AML-193 (cell line): ENCODE measurements around the gene BRI3BP.
"Not testable (repeated sequence)": the region's sequence is repeated elsewhere in the genome, so short reads cannot be mapped to it uniquely, and the experiment has no call there.

Experiments used
- DNase-seq, 2 experiments: peaks; one replicate each; lab custom pipeline; 2025; lab: John Stamatoyannopoulos, UW

The BRI3BP gene

DNA sequence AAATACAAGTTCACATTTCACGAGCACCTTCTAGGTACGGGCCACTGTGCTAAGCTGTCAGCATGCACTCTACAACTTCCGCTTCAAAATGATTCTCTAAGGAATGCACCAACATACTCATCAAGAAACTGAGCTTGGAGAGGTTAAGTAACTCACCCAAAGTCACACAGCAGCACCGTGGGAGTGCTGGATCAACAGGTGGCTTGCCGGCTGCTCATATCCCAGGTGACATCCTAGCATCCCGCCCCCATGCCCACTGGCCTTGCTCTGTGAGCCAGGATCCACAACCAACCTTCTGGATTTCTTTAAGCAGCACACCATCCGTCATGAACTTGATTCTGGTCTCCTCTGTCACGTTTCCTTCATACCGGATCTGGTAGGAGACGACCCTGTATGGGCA is 21.2 kb upstream of the BRI3BP start:
- no peak for DNase-seq

DNA sequence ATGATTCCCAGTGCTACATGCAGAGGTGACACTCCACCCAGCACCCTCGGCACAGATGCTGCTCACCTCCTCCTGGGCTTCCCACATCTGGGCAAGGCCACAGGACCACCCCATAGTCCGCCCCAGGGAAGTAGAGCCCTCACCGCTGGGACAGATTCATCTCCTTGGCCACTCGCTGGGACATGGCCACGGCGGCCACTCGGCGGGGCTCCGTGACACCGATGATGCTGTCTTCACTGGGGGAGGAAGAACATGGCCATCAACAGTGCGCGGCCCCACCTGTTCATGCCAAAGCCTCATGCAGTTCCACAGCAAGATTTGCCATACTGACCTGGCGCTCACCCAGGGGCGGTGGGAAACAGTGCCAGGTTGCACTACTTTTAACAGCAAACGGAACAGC is 18.2 kb upstream of the BRI3BP start:
- no peak for DNase-seq

DNA sequence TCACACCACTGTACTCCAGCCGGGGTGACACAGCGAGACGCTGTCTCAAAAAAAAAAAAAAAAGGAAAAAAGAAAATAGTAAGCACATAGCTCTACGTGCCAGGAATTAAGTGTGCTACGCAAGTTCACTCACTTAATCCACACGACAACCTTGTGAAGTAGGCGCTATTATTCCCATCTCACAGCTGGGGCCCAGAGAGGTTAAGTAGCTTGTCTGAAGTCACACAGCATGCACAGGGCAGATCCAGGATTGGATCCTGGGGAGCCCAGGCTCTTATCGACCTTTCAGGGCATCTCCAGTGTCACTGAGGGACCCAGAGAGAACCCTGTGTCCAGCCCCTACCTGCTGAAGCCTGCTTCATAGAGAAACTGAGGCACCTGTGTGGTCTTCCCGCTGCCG is 16.4 kb upstream of the BRI3BP start:
- no peak for DNase-seq

DNA sequence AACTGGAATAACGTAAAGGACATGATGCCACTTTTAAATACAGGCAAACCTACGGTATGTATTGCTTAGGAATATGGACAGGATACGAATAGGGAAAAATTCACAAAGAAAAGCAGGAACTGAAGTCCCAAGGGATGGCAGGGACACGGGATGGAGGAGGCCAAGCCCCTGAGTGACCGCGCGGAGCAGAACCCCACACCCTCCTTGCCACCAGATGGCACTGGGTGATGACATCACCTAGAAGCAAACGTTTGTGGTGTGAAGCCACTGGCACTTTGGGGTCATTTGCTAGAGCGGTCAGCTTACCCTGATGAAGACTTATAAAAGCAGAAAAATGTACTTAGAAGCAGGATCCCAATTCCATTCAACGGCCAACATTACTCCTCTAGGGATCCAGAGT is 13.9 kb upstream of the BRI3BP start:
- DNase-seq, result no peak

DNA sequence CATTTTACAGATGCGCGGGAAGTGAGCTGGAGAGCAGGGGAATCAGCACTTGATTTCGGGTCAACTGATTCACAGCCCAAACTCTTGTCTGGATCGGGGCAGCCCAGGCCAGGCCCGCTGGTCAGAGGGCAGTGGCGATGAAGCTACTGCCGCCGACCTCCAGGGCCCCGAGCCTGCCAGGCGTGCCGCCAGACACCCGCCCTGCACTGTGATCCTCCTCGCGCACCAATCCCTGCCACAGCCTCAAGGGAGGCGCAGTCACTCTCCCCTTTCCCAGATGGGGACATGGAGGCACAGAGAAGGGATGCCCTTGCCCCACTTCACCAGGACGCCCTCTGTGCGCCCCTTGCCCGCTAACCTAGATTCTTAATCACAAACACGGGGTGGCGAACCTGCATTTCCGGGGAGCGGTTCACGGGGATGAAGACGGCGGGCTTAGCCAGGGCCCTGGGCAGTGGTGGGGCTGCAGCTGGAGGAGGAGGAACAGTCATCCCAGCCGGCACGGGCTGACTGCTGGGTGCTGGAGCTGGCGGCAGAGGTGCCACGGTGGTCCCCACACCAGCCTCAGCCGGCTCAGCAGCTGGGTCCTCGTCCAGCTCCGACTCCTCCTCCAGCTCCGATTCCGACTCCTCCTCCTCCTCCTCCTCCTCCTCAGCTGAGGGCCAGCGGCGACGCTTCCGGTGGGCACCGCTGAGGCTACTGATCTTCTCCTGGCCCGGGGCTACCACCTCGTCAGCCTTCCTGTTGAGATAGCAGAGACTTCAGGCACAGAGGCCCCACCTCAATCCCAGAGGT is 13.2 kb upstream of the BRI3BP start:
- DNase-seq, result no peak

DNA sequence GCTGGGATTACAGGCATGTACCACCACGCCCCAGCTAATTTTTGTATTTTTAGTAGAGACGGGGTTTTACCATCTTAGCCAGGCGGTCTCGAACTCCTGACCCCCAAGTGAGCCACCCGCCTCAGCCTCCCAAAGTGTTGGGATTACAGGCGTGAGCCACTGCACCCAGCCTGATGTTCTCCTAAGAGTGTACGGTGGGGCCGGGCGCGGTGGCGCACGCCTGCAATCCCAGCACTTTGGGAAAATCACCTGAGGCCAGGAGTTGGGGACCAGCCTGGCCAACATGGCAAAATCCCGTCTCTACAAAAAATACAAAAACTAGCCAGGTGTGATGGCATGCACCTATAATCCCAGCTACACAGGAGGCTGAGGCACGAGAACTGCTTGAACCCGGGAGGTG is 6.6 kb upstream of the BRI3BP start:
- DNase-seq, result not testable (repeated sequence)

DNA sequence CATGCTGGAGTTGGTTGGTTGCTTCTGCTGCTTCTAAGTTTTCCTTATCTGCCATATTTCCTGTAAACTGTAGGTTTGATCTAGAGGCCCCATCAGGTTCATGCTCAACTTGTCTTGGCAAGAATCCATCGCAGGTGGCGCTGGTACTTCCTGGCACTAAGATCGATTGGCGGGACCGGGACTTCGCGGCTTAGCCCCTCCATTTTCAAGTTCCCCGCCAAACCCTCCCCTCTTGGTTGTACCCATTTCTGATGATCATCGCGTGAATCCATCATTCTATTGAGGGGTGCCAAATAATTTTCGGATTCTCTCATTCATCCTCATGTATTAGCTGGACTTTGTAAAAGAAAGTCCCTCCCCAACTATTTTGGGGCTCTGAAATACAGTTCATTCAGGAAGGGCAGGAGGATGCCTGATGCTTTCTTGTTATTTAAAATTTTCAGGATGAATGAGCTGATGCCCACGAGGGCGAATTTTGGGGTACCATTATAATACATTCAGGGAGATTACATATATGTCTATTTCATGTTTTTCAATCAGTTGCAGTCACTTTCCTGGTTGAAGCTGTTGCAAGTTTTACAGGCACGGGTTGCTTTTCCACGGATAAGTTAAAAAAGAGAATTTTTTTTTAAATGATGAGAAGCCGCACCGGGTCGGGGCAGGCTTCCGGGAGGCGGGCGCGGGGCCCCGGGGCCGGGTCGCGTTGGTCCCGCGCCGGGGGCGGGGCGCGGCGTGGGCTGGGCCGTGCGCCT is 395 bp upstream of the BRI3BP start:
- DNase-seq, result peak; percentile 37 to 49

DNA sequence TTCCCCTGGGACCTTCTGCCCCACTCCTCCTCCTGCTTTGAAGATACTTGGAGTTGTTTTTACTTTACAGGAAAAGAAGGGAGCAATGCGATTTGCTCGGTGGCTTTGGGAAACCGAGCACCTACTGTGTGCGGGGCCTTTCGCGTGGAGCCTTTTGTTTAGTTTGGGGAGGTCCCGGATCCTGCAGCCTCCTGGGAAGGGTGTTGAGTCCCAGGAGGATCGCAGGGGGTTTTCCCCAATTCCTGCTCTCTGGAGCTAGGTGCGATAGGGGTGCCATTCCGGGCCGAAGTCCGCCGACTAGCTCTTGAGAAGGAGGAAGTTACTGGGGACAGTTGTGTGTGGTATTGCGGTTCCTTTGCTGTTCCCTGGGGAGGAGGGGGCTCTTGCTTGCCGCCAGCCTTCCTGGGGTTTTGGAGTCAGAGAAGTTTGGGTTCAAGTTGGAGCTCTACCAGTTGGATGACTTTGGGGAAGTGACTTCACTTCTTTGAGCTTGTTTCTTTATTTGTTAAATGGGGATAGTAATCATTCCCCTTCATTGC is 1.1 kb downstream of the BRI3BP start:
- peak; percentile 87 to 91 for DNase-seq

DNA sequence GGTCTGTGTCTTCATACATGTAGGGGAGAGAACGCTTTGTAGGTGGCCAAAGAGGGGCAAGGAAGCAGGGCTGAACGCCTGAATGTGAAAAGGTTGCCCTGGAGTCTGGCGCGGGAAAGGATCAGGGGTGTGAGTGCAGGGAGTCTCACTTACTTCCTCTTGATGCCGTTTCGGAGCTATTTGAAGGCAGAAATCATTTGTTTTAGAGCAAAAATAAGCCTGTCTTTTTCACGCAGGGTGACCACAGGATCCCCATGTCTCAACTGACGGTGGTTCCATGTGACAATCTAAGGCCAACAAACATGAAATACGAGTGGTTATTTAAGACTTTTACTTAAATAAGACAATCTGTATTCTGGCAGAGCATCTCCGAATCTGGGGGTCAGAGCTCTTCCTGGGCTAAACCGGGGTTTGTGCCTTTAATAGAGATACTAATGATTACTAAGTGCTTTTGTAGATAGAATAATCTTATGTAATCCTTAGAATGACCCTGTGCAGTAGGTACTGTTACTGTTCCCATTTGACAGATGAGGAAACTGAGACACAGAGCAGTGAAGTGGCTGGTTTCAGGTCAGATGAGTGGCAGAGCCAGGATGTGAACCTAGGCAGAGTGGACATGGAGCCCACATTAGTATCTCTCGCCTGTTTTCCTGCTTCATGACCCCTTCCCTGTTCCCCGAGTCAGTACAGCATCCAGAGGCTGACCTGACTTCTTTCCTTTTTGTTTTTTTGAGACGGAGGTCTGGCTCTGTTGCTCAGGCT is 1.9 kb downstream of the BRI3BP start:
- peak; percentile 13 to 23 for DNase-seq

DNA sequence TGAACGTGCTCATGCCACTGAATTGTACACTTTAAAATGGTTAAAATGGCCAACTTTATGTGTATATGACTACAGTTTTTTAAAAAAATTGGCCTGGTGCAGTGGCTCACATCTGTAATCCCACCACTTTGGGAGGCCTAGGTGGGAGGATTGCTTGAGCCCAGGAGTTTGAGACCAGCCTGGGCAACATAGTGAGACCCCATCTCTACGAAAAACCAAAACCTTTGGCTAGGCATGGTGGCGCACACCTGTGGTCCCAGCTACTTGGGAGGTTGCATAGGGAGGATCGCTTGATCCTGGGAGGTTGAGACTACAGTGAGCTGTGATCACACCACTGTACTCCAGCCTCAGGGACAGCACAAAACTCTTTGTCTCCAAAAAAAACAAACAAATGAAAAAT is 5.3 kb downstream of the BRI3BP start:
- DNase-seq, result no peak

DNA sequence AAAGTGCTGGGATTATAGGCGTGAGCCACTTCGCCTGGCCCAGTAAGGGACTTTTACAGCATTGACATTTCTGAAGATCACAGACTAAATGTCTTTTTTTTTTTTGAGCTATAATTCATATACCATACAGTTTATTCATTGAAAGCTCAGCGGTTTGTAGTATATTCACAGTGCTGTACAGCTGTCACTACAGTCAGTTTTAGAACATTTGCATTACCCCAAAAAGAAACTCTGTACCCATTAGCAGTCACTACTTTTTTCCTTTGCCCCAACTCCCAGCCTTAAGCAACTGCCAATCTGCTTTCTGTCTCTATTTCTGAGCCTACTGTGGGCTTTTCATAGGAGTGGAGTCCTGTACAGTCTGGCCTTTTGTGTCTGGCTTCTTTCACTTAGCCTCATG is 8.2 kb downstream of the BRI3BP start:
- no peak for DNase-seq

DNA sequence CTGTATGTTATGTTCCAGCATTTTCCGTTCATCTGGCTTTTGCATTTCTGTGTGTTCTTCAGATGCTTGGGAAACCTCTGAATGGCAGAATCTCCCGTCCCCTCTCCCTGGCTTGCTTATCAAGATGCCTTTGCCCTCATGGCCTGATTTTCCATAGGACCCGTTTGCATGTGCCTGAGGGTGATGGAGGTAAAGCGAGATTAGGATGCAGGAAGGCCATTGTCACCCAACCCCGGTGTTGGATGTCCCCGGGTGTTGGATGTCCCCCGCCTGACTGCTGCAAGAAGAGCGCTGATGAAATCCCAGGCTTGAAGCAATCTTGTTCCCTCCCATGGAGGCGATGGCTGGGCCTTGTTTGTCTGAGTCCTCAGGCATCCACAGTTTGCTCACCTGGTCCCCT is 9.6 kb downstream of the BRI3BP start:
- DNase-seq, result no peak

DNA sequence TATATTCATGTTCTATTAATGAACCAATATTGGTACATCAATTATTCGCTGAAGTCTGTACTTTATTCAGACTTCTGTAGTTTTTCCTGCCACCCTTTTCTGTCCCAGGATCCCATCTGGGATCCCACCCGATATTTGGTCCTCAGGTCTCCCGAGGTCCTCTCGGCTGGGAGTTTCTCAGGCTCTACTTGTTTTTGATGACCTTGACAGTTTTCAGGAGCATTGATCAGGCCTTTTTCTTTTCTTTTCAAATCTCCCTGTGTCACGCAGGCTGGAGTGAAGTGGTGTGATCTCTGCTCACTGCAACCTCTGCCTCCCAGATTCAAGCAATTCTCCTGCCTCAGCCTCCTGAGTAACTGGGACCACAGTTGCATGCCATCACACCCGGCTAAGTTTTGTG is 11.2 kb downstream of the BRI3BP start:
- no peak for DNase-seq

DNA sequence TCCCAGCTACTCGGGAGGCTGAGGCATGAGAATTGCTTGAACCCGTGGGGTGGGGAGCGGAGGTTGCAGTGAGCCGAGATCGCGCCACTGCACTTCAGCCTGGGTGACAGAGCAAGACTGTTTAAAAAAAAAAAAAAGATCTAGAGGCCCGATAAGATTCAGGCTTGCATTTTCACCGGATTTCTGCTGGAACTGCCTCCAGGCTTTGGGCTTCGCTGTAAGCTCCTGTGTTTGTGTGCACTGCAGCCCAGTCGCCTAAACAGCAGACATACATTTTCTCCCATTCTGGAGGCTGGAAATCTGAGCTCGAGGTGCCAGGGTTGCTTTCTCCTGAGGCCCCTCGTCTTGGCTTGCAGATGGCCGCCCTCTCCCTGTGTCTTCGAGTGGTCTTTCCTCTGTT is 12.2 kb downstream of the BRI3BP start:
- DNase-seq, result no peak

DNA sequence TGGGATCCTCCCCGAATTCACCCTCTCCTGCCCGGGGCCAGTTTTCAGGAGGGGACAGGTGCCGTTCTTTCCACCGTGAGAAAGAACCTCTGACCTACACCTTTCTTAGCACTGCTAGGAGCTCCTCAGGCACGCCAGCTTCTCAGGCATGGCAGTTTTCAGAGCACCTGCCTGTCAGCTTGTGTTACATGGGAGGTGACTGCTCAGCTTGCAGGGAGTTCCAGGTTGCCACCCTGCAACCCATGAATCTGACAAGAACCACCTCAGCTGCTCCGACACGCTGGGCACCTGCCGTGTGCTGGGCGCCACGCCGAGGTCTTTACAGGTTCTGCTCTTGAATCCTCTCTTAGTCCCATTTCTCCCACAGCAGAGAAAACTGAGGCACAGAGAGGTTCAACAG is 12.9 kb downstream of the BRI3BP start:
- DNase-seq, result no peak

DNA sequence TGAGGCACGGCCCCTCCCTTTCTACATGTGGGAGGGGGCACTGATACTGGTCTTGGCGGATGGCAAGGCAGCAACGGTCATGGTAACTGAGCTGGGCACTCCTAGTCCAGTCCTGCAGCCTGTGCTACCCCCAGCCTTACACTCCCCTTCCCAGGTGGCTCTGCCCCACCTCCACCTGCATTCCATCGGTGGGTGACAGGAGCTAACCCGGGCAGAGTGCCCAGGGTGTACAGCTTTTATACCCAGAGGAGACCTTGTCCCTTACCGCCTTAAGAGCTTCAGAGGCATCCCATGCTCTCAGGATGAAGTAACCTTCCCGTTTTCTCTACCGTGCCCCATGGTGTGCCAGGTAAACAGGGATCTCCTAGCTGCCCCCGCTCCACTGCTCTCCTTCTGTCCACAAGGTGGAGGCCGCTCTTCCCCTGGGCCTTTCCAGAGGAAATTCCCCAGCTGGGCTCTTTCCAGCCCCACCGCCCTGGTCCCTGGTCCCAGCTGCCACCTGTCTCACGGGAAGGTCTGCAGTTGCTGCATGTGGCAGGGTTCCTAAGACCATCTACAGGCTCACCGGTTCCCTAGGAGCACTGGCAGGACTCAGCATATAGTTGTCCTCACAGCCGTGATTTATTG is 20.5 kb downstream of the BRI3BP start:
- no peak for DNase-seq

DNA sequence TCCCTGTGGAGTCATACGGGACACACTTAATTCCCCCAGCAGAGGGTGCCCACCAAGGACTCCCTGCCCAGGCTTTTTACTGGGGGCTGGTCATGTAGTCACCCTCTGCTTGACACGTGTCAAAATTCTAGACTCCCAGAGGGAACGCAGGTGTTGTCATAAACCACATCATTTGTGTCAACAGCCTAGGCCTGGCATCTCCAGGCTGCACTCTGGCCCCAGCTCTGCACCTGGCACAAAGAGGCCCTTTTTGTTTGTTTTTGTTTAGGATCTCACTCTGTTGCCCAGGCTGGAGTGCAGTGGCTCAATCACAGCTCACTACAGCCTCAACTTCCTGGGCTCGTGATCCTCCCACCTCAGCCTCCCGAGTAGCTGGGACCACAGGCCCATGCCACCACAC is 21.1 kb downstream of the BRI3BP start:
- no peak for DNase-seq

DNA sequence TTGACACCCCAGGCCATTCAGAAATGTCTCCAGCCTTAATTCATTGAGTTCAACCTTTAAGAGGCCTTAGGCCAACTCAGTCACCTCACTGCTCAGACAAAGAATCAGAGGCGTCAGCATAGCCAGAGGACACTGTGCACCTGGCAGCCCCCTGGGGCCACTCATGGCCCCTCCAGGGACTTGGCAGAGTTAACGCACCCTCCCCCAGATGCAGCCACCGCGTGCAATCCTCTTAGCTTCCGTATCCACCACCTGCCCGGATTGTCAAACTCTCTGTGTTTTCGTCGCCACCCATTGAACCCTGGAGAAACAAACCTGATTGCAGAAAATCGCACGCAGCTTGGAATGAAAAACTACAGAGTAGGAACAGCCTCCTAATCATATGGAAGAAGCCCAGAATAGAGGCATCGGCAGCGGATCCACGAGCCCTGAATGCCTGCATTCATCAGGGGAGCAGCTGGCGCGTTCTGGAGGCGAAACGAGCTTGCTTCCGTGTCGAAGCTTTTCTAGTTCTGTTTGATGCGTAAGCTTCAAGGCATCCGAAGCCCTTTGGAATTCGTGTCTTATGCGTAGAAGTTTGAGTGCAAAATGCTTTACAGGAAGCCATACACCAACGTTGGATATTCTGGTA is 22.4 kb downstream of the BRI3BP start:
- DNase-seq, result no peak

DNA sequence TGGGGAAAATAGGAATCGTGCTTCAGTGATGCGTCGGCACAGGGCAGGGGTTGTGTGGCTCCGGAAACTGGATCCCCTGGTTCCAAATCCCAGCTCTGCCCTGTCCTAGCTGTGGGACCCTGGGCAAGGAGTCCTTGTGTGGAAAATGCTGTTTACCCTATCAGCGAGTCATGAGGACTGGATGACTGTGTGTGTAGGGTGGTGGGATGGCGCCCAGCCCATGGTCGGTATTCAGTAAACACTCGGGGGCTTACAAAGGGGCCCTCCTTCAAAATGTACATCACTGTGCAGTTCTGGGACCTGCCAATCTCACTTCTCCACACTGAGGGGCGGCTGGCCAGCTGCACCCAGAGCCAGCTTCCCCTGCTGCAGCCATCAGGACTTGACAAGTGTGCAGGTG is 24.4 kb downstream of the BRI3BP start:
- no peak for DNase-seq

DNA sequence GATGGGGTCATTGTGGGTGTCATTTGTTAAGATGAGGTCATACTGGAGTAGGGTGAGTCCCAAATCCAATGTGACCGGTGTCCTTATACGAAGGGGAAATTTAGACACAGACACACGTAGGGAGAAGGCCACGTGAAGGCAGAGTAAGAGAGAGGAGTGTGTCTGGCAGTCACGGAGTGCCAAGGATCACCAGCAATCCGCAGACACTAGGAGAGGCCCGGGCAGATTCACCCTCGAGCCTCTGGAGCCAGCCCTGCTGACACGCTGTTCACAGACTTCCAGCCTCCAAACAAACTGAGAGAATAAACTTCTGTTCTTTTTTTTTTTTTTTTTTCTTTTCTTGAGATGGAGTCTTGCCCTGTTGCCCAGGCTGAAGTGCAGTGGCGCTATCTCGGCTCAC is 24.9 kb downstream of the BRI3BP start:
- DNase-seq, result no peak

DNA sequence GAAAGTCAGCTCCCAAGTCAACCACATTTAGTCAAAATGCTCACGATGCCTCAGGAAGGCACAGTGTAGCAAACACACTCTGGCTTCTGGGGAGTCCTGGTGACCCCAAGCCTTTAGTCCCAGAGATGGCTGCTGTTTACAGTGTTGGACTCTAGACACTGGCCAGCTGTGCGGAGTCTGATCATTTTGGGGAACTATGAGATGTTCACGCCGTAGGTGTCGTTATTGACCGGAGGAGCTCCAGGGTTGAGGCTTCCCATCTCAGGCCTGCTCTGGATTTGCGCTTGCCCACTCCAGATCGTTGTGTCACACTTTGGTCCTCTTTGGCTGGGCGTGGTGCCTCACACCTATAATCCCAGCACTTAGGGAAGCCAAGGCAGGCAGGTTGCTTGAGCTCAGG is 27.7 kb downstream of the BRI3BP start:
- no peak for DNase-seq

DNA sequence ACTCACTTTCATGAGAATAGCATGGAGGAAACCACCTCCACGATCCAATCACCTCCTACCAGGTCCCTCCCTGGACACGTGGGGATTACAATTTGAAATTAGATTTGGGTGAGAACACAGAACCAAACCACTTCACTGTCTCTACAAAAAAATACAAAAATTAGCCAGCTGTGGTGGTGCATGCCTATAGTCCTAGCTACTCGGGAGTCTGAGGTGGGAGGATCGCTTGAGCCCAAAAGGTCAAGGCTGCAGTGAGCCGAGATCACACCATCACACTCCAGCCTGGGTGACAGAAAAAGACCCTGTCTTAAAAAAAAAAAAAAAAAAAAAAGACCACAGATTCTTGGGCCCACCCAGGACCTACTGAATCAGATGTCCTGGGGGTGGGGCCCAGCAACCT is 28.3 kb downstream of the BRI3BP start:
- DNase-seq, result no peak
